ENCODE results near the gene PKIG.
"Not testable (repeated sequence)": the region's sequence is repeated elsewhere in the genome, so short reads cannot be mapped to it uniquely, and the experiment has no call there.

PKIG gene

DNA sequence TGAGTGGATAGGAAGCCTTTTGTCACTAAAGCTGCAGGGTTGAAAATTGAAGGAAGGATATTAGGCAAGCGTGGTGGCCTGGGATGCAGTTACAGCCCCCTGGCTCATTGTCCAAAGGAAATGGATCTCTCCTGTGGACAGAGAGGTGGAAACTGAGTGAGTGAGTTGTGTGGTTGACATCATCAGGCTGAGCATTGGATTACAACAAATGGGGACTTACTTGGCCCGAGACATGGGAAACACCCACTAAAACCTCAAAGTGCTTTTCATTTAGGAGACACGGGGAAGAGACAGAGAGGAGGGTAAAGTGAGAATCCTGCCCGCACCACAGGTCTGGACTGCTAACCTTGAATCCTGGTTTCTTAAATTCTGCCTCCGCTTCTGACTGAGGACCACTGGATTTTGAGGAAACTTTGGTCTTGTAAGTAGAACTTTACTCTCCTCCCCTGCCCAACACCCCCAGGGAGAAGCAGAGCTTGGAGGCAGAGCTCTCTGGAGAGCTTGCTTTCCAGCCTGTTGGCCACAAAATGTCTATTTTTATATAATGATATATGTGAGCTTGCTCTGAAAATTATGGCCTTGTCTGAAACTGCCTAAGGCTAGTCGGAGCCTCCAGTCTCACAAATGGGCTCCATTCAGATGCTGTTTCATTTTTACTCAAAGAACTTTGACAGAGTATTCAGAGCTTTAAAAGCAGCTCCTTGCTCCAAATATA is at the start of gene PKIG:
Gene PKIG (plus strand): TSS at position 269 of the 715 bp plus-strand sequence. CDS start 31,978 bp downstream, outside the sequence.
- no peak for DNase-seq

DNA sequence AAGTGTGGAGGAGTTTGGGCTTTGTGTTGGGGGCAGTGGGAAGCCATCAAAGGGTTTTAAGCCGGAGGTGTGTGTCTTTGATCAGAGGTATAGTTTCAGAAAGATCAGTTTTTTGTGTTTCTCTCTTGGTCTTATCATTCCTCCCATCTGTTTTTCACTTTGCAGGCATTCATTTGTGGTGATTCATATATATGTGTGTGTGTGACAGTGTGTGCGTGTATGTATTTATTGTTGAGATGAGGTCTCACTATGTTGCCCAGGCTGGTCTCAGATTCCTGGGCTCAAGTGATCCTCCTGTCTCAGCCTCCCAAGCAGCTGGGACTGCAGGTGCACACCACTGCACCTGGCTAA is 49.4 kb upstream of the PKIG start:
- DNase-seq = no peak

DNA sequence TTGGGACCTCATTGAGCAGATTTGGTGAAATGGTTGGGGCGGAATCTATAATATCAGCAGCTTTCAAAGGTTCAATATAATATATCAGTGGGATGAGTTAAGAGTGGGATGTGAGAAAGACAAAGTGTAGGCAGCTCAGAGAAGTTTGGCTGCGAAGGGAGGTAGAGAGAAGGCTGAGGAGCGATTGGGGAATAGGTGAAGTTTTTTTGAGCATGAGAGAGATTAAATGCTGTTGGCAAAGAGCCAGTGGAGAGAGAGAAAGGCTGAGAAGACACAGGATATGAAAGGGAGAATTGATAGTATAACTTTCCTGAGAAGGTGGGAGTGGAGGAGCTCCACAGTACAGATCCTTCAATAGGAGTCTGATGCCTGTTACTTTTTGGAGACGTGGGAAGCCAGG is 48.5 kb upstream of the PKIG start:
- DNase-seq = no peak

DNA sequence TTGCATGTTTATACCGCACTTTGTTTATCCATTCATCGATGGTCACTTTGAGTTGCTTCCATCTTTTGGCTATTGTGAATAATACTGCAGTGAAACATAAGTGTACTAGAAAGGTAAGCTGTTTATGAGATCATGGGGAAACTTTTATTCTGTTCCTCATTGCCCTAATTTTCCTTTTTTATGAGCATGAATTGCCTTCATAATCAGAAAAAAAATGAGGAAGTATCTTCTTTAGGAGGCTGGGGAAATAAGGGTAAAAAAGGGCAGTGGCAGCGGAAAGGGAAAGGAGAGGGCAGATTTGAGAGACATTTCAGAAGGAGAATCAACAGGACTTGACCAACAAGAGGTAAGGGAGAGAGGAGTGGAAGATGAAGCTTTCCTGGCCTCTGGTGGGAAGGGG is 46.2 kb upstream of the PKIG start:
- DNase-seq = no peak

DNA sequence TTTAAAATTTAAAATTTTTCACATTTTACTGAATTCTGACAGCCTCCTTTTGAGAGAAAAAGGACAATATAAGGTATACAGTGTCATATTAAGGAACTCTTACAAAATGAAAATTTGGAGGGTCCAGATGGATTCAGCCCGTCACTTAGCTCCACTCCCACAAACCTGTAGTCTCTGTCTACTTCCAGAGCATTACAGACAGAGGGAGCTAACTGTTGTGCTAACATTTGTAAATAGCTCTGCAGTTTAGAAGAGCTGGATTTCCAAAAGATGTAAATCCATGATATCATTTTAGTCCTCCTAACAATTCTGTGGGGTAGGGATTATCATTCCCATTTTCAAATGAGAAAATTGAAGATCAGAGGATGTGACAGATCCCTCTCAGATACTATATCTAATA is 44.4 kb upstream of the PKIG start:
- no peak for DNase-seq

DNA sequence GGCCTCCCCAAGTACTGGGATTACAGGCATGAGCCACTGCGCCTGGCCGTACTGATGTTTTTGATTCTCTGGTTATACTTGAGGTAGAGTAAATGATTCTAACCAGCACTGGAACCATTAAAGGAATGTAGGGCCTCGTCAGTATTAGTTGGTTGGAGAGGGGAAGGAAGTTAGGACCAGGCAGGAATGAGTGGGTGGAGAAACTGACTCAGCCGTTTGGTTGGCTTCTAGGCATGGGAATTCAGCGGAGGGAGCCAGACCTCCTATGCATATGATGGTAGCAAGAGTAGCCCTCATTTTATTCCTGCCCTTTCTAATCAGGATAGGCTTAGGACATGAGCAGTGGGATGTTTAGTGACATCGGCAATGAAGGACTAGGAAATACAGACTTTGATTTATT is 41.5 kb upstream of the PKIG start:
- no peak for DNase-seq

DNA sequence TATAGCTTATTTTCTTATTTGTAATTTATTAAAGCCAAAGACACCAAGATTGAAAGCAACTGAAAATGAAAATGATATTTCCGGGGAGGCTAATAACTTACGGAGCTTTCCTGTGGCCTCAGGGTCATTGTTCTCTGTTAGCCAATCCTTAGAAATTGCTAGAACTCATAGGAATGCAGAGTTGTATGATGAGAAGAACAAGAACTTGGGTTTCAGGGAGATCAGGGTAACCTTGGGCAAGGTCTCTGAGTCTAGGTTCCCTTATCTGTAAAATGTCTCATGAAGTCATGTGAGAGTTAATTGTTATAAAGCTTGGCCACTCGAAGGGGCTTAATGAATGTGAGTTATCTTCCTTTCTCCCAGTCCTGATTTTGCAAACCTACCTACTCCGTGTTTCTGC is 40.4 kb upstream of the PKIG start:
- no peak for DNase-seq

DNA sequence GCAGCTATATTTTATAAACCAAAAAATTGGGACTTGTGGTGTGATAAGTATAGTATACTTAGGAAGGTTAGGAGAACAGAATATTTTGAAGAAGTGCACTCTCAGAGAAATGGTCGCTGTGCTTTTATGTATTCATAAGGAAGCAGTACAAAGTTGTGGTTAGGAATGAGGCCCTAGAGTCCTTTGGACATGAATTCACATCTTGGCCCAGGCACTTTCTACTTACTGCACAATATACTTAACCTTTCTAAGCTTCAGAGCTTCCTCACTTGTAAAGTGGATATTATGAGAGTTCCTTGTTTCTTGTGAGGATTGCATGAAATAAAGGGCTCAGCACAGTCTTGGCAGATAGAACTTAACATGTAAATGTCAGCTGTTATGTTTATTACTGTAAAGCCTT is 39.5 kb upstream of the PKIG start:
- no peak for DNase-seq

DNA sequence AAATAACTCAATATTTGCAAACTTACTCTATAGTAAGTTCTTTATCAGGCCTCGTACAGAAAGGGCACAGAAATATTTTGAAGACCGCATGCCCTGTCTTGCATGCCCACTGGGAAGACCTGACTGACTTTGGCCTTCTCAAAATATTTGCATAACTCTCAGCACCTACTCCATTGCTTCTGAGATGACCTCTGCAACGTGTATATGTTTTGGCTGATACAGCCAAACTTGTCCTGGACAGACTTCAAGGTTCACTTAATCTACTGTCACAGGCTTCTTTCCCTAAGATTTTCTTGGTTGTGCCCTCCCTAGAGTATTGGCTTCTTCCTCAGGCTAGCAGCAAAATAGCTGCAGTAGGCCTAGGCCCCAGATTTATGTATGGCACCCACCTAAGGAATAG is 39.0 kb upstream of the PKIG start:
- no peak for DNase-seq

DNA sequence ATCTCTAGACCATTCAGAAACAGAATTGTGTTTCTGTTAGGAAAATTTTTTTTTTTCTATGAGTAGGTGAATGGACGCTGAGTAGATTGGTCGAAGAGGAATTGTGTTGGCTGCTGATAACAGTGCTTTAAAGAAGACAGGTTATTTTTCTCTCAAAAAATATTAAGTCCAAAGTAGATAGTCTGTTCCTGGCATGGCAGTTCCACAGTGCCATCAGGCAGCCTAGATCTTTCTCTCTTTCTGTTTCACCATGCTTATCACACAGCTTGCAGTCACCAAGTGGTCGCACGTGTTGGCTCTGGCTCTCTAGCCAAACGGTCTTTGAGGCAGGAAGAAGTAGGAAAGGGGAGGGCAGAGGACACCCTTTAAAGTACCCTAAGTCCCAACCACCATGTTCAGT is 38.1 kb upstream of the PKIG start:
- no peak for DNase-seq

DNA sequence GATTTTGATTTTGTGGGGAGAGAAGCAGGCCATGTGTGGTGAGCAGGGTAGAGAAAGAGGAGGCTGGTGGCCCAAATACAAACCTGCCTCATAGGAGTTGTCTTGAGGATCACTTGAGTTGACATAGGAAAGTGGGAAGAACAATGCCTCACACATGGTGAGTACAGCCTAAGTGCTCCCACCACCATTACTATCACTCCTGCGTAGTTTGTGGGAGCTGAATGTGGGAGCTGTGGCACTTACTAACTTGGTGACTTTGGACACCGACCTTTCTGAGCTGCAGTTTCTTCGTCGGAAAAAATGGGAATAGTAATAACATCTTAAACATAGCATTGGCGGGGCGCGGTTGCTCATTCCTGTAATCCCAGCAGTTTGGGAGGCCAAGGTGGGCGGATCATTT is 35.0 kb upstream of the PKIG start:
- no peak for DNase-seq

DNA sequence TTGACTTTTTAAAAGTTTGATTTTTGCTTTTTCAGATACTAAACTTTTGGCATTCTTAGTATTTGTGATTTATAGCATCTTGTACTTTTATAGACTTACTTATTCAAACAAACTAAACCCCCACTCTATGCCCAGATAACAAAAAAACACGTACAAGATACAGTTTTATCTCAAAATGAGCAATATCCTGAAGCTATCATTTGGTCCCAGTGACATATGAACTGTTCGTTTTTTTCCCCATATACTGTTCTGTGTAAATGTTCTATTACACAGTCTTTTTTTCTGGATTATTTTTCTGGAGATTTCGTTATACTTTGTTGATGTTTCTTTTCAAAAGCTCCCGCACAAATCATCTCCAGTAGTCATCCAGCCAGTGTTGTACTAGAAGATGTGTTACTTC is 33.3 kb upstream of the PKIG start:
- DNase-seq = no peak

DNA sequence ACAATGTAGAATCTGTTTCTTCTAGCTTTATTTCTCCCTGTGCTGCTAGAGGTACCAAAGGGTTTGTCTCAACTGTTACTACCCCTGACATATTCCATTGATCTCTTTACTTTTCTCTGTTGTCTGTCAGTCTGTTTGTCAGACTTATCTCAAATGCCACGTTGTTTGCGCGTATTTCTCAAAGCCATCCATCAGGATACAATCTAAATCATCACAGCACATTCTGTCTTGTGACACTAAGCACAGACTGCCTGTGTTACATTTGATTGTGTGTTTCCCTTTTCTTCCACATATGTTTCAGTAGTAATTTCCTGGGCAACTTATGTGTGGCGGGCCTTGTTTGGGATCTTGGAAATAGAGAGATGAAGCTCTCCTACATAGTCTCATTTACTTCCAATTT is 30.3 kb upstream of the PKIG start:
- DNase-seq = no peak

DNA sequence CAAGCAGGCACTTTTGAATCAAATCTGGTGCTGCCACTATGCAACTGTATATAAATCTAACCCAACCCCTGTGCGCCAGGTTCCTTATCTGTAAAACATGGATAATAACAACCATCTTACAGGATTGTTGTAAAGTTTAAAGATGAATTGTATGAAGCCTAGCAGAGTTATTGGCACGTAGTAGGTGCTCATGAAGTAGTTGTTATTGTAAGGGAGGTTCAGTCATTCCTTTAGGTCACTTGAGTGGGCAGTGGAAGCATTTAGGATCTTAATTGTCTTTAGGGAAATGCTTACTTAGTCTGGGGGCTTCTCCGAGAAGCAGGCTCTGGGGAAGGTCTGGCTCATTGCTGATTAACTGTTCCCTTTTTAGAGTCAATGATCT is 29.8 kb upstream of the PKIG start:
- DNase-seq = no peak

DNA sequence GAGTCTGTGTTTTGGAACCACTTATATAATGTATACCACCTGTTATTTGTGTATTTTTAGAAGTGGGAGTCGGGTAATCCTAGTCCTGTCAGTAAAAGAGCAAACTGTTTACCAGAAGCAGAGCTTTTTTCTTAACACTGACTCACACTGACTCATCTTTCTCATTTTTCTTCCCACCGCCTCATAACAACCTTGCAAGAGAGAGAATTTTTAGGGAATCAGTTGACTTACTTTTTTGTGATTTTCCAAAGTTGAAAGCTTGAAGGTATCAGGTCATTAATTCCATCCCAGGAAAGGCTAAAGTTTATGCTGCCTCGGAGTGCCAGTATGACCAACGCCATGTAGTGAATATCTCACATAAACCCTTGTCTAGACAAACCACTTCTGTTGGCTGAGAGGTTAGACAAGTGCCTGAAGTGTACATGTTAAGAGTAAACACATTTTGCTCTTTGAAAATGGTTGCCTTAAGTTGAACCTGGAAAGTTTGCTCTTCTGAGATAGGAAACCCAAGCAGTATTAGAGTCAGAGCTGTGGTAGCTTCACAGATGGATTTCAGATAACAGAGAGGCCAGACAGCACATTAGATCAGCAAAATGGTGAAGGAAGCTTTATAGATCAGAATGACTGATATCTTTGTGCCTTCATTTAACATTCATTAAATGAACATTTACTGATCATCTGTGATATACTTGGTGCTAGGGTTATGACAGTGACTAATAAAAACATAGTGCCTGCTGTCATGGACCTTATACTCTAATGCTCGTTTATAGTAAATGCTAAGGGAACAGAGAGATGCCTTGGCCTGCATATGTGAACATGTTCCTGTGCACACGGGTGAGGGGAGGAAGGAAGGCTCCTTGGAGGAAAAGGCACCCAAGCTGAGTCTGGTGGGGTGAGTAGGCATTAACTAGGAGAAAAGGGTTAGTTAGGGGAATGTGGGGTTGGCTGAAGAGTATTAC is 29.1 kb upstream of the PKIG start:
- DNase-seq = no peak

DNA sequence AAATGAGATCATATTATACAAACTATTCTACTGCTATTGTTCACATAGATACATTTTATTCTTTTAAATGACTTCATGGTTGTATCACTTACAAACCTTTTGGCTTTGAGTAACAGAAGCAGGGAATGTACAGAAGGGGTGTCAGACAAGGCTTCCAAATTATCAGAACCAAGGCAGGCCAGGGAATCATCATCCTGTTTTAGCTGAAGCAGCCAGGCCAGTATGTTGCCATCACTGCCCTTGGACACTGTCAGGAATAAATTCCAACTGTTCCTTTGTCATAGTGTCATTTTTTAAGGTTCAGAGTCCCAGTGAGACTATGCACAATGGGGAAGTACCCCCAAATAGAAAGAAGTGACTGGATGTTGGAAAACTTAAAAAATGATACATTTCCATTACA is 23.1 kb upstream of the PKIG start:
- DNase-seq = no peak

DNA sequence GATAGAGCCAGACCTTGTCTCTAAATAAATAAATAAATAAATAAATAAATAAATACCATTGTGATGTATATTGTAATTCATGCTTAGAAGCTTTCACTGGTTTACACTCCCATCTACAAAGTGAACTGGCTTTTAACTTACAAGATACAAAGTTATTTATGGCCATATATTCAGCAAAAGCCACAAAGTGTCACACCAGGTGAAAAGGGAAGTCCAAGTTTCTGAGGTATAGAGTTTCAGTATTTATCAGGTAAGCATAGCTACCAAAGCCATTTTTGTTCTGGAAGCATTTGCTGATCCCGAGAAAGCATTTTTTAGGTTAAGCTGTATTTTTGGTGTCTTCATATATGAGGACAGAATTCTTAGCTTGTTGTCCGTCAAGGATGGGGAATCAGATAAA is 22.1 kb upstream of the PKIG start:
- no peak for DNase-seq

DNA sequence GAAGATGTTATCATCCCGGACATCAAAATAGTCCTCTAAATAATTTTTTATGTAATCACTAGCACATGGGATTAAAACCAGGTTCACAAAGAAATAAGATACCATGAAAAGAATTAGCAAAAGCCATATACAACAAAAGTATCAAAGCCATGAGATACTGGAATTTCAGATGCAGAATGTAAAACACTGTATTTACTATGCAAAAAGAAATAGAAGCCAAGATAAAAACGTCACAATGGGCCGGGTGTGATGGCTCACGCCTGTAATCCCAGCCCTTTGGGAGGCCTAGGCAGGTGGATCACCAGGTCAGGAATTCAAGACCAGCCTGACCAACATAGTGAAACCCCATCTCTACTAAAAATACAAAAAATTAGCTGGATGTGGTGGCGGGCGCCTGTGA is 21.6 kb upstream of the PKIG start:
- DNase-seq = not testable (repeated sequence)

DNA sequence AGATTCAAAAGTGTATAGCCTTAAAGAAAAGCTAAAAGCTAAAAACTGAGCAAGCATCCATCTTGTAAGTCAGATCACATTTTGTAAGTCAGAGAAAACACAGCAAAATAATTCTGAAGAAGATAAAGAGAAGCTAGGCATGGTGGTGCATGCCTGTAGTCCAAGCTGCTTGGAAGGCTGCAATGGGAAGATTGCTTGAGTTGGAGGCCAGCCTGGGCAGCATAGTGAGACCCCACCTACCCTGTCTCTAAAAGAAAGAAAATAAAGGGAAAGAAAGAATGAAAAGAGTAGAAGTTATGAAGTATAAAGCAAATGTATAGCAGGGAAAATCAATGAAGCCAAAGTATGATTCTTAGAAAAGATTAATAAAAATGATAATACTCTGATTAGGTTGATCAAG is 20.5 kb upstream of the PKIG start:
- DNase-seq = no peak

DNA sequence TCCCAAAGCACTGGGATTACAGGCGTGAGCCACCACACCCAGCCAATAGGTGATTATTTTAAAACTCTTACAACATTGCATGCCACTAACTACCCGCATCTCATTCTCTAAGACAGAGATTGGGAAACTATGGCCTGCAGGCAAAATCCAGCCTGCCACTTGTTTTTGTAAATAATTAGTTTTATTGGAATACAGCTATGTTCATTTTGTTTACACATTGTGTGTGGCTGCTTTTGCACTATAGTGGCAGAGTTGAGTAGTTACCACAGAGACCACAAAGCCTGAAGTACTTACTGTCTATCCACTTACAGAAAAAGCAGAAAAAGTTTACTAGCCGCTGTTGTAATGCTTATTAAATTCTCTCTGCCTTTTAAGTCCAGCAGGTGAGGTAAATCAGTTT is 16.4 kb upstream of the PKIG start:
- no peak for DNase-seq

DNA sequence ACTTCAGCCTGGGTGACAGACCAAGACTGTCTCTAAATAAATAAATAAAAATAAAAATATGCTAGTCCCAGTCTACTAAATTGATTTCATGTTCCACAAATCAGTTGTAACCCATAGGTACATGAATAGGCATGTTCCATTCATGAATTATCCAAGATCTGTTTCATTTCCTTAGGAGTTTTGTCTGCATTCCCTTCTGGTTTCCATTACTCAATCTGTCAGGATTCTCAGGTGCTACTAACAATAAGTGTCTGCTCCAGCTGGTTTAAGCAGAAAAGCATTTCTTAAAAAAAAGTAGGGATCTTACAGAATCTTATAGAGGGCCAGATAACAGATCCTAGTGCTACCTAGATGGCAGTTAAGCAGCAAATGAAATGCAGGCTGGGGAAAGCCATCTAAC is 15.6 kb upstream of the PKIG start:
- DNase-seq = no peak

DNA sequence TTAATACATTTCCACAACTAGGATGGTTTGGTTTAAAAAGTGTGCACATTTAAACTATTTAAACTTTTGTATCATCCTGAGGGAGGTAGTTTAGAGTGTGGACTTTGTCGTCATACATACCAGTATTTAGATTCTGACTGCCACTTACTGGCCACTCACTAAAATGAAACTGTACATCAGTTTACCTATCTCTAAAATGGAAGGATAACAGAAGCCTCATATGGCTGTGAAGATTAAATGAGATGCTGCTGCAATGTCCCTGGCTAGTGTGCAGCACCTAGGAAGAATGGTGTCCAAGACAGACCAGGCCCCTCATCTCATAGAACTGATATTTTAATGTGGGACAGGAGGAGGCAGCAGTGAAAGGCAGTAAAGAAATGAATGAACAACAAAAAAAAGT is 12.0 kb upstream of the PKIG start:
- DNase-seq = no peak

DNA sequence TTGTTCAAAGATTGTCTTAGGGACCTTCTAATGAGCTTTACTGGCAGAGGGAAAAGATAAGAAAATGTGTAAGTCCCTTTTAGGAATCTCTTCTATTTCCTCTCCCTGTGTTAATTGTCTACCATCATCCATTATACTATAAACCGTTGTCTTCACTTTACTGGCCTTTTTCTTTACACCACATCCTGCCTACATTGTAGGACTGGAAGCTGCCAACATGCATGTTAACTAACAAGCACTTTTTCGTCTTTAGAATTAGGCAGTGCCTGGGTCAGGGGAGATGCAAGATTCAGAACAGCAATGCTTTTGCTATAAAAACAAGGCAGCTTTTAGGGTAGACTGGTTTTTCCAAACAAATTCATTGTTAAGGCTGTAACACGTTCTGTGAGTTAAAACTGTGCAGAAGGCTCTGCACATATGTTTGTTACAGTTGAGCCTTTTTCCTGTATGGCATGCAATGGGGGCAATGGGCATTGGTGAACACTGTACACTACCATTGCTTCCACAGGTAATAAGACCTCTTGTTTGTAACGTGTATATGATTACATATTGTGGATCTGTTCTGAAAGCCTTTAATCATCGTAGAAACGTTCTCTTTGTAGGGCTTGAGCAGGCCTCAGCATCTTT is 10.9 kb upstream of the PKIG start:
- no peak for DNase-seq
